ENCODE data around the gene BASP1. TPM values are rescaled to one million over a fixed set of nuclear protein-coding genes. Genes with fewer than 3 reads are reported as not detected.

The BASP1 gene
- 71.1 and 93.8 TPM in 2 replicates for total RNA-seq

GRCh38 chr5:17217493-17218352, at the start of gene BASP1:
TSS of gene BASP1 (plus strand) at chr5:17217631. CDS start at chr5:17275217, 57,586 bp downstream.

